Activated CD8-positive, alpha-beta memory T cell treated with anti-CD3 and anti-CD28 coated beads for 1 hour (primary cell): Measurements from ENCODE around the gene C2CD4C.
"Not testable (repeated sequence)": the region's sequence is repeated elsewhere in the genome, so short reads cannot be mapped to it uniquely, and the experiment has no call there.

Source experiments
- DNase-seq, 2 donors: peaks; one replicate each; pipeline ENCODE4 v3.0.0-alpha.2; 2020; ENCODE audit warnings: low read depth in 1 of 2; ENCODE audit errors: extremely low read depth in 1 of 2

C2CD4C gene

DNA sequence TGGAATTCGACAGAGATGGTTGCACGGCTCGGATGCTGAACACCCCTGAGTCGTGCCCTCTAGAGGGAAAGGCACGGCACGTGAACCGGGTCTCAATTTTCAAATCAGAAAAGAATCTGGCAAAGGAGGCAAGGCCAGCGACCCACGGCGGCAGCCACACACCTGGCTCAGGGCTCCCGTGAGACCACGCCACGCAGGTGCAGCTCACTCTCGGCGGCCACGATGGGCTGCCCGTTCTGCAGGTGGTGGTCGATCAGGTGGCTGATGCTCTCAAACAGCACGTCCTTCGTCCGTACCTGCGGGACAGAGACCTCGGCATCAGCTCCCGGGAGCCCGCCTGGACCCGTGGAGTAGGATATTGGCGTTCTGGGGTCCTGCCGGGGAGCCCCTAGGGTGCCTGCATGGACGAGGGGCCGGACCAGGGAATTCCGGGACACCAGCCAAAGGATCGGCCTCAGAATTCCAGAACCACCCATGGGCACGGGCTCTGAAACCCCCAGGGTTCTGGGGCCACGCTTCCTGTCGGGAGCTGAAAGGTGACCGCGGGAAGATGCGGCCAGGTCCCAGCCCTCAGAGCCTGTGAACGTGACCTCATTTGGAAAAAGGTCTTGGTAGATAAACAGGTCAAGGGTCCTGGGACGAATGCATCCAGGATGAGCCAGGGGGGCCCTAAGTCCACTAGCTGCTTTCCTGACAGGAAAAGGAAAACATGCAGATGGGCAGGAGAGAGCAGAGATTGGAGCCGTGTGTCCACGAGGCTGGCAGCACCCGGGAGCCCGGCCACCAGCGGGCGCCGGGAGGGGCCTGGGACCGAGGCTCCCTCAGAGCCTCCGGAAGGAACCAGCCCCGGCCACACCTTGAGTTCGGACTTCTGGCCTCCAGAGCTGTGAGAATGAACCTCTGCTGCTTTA is 10.1 kb upstream of the C2CD4C start:
- DNase-seq, result no peak

GRCh38 chr19:416416-416815 is 7.5 kb upstream of the C2CD4C start:
- no peak for DNase-seq

- no peak for DNase-seq
Measured at GRCh38 chr19:415292-415691, 6.3 kb upstream of the C2CD4C start.

GRCh38 chr19:413756-414420 is 4.9 kb upstream of the C2CD4C start:
- no peak for DNase-seq

DNA sequence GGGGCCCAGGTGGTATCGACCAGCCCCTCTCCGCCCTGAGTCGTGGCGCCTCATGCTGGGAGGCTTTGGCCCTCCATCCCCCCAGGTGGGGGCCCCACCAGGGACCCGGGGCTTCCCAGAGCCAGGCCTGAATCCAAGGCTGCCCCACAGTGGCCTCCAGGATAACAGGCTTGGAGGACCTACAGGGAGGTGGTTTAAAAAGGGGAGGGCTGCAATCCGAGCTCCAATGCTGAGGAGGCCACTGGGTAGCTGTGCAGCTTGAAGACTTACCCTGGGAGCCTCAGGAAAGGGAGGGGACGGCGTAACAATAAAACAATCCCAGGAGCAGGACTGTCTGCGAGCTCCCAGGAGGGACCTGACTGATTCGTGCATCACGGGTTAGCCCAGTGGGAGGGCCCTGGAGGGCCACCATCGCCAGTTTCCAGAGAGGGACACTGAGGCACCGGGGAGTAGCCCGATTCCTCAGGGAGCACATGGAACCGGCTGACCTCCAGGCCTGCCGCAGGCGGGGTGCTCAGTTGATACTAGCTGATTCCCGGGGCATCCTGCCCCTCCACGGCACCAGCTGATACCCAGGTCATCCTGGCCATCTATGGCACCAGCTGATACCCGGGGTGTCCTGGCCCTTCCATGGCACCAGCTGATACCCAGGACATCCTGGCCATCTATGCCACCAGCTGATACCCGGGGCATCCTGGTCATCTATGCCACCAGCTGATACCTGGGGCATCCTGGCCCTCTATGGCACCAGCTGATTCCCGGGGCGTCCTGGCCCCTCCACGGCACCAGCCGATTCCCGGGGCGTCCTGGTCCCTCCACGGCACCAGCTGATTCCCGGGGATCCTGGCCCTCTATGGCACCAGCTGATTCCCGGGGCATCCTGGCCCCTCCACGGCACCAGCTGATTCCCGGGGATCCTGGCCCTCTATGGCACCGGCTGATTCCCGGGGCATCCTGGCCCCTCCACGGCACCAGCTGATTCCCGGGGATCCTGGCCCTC is 3.7 kb upstream of the C2CD4C start:
- no peak for DNase-seq

DNA sequence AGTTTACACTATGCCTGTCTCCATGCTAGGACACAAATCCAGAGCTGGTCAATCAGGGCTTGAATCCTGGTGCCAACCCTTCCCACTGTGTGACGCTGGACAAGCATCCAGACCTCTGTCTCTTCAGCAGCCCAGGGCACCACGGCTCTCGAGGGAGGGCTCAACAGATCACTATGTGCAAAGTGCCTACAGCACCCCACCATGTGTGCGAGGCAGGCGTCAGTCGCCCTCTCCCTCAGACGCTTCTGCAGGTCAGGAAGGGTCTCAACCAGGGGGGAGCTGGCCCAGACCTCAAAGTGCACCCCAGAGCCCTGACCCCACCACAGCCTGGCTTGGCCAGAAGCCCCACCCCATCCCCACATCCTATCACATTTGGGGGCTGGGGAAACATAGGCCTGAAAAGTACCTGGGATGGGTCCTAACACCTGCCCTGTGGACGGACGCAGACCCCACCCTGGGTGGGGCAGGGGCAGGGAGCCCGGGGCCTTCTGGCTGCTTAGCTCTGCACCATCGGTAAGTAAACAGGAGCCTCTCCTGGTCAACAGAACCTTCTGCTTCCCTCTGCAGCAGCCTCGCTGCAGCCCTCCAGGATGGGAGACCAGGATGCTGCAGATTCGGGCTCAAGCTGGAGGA is 2.9 kb upstream of the C2CD4C start:
- no peak for DNase-seq

- not testable (repeated sequence) for DNase-seq
Measured at GRCh38 chr19:411121-411722, 2.3 kb upstream of the C2CD4C start.

GRCh38 chr19:410243-410781 is 1.4 kb upstream of the C2CD4C start:
- DNase-seq, result no peak

- no peak for DNase-seq
Measured at GRCh38 chr19:409516-410242, 732 bp upstream of the C2CD4C start.

DNA sequence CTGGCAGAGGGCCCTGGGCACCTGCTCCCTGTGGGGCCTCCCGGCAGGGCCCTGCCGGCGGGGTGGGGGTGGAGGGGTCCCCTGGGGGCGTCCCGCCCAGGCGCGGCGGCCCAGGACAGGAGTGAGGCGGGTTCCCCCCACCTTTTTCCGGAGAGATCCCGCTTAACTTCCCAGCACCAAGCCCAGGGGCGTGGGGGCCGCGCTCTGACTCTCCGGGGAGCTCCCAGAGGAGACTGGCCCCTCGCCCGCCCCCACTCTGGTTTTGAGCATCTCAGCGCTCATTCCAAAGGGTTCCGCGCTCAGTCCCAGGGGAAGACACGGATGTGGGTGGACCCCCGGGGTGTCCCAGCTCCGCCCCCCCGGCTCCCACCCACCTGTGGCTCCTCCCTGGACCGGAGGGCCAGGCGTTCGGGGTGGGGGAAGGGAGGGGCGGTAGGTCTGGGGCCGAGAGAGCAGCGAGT is 476 bp downstream of the C2CD4C start:
- DNase-seq, result no peak

GRCh38 chr19:407511-408440 is 1.2 kb downstream of the C2CD4C start:
- DNase-seq, result no peak

DNA sequence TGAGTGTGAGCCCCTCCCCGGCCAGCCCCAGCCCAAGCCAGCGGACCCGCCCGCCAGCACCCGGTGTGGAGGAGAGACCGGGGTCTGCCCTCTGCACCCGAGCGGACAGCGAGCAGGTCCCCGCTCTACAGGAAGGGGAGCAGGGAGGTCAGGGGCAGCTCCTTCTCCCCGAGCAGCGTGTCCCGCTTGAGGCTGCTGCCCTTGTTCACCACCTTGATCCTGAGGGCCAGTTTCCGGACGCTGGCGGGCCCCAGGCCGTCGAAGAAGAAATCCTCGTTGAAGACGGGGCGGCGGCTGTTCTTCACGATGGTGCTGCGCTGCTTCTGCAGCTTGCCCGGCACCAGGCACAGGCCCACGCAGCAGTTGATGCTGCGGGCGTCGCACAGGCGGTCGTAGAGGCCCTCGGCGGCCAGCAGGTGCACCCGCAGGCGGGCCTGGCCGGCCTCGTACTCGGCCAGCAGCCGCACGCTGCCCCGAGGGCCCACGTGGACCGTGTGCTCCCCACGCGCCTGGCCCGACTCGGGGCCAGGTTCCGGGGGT is 1.9 kb downstream of the C2CD4C start:
- no peak for DNase-seq

DNA sequence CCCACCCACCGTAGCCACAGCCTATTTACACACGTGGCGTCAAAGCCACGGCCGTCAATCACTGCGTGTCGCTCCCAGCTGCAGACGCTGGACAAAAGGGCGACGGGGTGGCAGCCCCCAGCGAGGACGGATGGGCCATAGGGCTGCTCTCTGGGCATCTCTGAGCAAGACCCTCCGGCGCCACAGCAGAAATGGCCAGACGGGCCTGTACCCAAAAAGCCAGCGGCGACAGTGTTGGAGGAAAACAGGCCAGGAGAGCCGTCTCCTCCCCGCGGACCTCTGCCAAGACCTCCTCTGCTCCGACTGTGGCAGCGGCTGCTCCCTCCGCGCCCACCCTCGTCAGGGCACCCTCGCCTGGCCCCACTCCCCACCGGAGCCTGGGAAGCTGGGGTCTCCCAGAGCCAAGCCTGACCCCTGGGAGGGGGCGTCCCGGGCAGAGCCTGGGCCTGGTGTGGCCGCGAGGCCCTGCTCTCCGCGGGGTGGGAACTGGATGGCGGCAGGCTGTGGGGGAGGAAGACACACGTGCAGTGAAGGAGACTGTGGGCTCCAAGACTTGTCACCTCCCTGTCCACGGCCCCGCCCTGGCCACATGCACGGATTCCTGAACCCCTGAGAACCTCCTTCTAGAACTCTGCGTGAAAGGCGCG is 2.7 kb downstream of the C2CD4C start:
- no peak for DNase-seq

DNA sequence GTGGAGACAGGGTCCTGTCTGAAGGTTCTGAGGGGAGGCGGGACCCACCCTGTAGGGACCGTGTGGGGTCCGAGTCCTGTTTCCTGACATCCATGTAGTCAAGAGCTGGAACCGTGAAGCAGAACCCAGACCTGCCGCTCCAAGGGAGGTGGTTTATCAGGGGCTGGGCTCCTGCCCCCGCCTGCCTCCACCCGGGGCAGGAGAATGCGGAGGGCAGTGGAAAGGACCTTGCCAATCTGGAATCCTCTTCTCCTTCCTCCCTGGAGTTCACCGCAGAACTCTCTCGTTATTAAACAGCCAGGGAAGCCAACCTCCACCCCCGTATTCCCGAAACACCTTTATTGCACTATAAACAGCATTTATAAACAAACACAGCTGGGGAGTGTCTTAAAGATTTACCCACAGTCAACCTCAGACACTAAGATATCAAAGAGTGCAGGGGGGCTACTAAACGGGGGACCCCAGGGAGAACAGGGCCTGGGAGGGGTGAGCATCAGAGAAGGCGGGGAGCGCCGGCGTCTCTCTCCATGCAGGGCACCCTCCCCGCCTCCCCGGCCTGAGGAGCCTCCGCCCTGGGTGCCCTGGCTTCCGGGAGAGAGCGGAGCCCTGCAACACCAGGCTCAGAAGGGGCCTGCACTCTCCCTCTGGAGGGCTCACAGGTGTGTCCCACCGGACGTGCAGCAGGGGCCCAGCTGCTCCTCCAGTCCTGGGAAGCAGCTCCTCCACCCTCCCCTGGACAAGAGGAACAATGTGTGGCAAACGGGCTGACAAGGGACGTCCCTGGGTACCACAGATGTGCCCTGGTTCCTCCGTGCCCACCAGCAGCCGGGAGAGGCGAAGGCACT is 3.6 kb downstream of the C2CD4C start:
- DNase-seq, result no peak

GRCh38 chr19:403221-404027 is 5.5 kb downstream of the C2CD4C start:
- no peak for DNase-seq

DNA sequence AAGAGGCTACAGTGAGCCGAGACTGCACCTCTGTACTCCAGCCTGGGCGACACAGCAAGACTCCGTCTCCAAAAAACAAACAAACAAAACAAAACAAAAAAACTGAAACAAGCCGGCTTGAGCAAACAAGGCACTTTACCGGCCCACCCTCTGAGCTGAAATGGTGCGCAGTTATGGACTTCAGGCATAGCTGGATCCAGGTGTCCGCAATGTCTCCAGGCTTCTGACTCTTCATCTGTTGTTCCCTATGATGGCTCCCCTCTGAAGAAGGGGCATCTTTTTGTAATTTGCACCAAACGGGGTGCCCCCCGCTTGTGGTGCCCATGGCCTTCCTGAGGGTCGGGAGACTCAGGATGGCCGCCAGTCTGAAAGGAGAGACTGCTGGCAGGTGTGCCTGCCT is 6.2 kb downstream of the C2CD4C start:
- DNase-seq, result no peak
